Erythroblast (primary cell): ENCODE data around the gene TSC22D3.

Experiments
- GATA1 ChIP-seq: IDR thresholded peaks from 2 replicates; pipeline ENCODE4 v1.6.1; 2011; ENCODE audit warnings: low read depth, mild to moderate bottlenecking, control low read depth, low read length, moderate library complexity
- POLR2A ChIP-seq: IDR thresholded peaks from 2 replicates; pipeline ENCODE4 v1.6.1; 2011; ENCODE audit warnings: mild to moderate bottlenecking, low read length

DNA sequence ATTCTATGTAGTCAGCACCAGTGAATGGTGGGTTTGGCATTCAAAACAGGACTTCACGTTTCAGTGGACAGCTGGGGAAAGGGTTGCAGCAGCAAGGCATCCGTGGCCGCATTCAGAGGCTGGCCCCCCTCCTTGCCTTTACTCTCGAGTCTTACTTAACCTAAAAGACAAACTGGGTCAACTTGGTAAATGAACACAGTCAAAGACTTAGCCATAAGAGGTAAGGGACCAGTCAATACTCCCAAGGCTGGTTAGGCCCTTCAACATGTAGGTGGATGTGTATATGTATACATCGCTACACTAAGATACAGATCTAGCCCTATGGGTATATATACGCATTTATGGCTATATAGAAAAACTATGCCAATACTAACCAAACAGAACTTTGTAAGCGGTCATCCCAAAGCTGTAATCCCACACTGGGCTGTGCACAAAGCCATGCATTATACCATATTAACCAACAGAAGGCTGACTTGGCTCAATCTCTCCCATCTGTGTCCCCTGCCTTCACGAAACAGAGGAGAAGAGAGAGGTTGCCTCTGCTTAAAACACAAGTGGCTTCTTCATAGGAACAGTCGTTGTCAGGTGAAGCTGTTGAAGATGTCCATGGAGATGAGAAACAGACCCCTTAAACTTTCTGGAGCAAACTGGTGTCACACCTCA is 61.9 kb downstream of the TSC22D3 start:
- TF ChIP-seq POLR2A (no peak), GATA1 (no peak)
